ENCODE results near the gene PGLYRP4. TPM values are rescaled to one million over a fixed set of nuclear protein-coding genes. Genes with fewer than 3 reads are reported as not detected.
A peak's percentile ranks its signal among the peaks of the same experiment; 100 is the strongest.

PGLYRP4 gene
- total RNA-seq = not detected
- not detected for polyA plus RNA-seq (2013, experiment 1 of 2)
- polyA plus RNA-seq (2013, experiment 2 of 2) = not detected
- long read RNA-seq, experiment 1 = 0 reads
- long read RNA-seq, experiment 2 = 0 reads
- long read RNA-seq, experiment 3 = 0 reads
- long read RNA-seq, experiment 4, partial matches to known transcripts = 0 of 1 reads
- long read RNA-seq, experiment 4, other reads (novel, unspliced or antisense) = 1 of 1 reads

- peaks cover 20% of the 10 kb centered on the region for H3K27me3 Mint-ChIP-seq (ENCODE audit: insufficient read depth)
- TF ChIP-seq CTCF (conservative IDR thresholded peaks at IDR 0.05) = no peak
- 69 to 72% methylated on average over 5 to 10 of the region's 10 CpGs for WGBS, 2 experiments (ENCODE audit: insufficient coverage in 1 of 2, insufficient read length in 1 of 2)
- Histone ChIP-seq H3K4me1 (ENCODE audit: control insufficient read depth, insufficient read depth, low read length) (peaks cover 4% of the 10 kb centered on the region), H3K36me3 (ENCODE audit: control insufficient read depth, insufficient read depth, low read length) (no peaks in the 10 kb centered on the region), H3K4me3 (ENCODE audit: low read length) (no peak within 1 kb of the TSS), H3K27ac (ENCODE audit: low read depth, low read length) (no peak within 1 kb of the TSS), H3K9ac (ENCODE audit: extremely low read depth, low read length, poor library complexity, severe bottlenecking) (no peak within 1 kb of the TSS), H3K27me3 (ENCODE audit: control insufficient read depth, insufficient read depth, low read length, poor library complexity, severe bottlenecking) (no peaks in the 10 kb centered on the region), H3K9me3 (ENCODE audit: control insufficient read depth, low read length) (no peaks in the 10 kb centered on the region)
- peaks cover 25% of the 10 kb centered on the region for H3K4me1 Mint-ChIP-seq
- H3K9me3 Mint-ChIP-seq = no peaks in the 10 kb centered on the region
- H3K27ac Mint-ChIP-seq = no peak within 1 kb of the TSS
- DNase-seq = peak; percentile 71
- H3K36me3 Mint-ChIP-seq (ENCODE audit: low read depth) = no peaks in the 10 kb centered on the region
- no peak within 1 kb of the TSS for H3K4me3 Mint-ChIP-seq
Observed at GRCh38 chr1:153348511-153349362, at the start of gene PGLYRP4. TSS of gene PGLYRP4 (minus strand) at chr1:153348841. CDS start at chr1:153347932, 909 bp downstream.

GRCh38 chr1:153397924-153398651, 49.4 kb upstream of the PGLYRP4 start:
- Histone ChIP-seq H3K4me1 (ENCODE audit: control insufficient read depth, insufficient read depth, low read length) (no peaks in the 10 kb centered on the region), H3K4me3 (ENCODE audit: low read length) (no peak overlapping the region), H3K27me3 (ENCODE audit: control insufficient read depth, insufficient read depth, low read length, poor library complexity, severe bottlenecking) (no peaks in the 10 kb centered on the region), H3K9me3 (ENCODE audit: control insufficient read depth, low read length) (no peaks in the 10 kb centered on the region), H3K27ac (ENCODE audit: low read depth, low read length) (no peak overlapping the region), H3K36me3 (ENCODE audit: control insufficient read depth, insufficient read depth, low read length) (no peaks in the 10 kb centered on the region), H3K9ac (ENCODE audit: extremely low read depth, low read length, poor library complexity, severe bottlenecking) (no peak overlapping the region)
- no peak for TF ChIP-seq CTCF (conservative IDR thresholded peaks at IDR 0.05)
- Mint-ChIP-seq H3K27ac (no peak overlapping the region), H3K4me1 (no peaks in the 10 kb centered on the region), H3K27me3 (ENCODE audit: insufficient read depth) (peaks cover 5% of the 10 kb centered on the region), H3K4me3 (no peak overlapping the region), H3K9me3 (no peaks in the 10 kb centered on the region), H3K36me3 (ENCODE audit: low read depth) (no peaks in the 10 kb centered on the region)
- DNase-seq = peak; percentile 24
- 88% methylated on average over 6 of the region's 6 CpGs; no CpG with 5 or more reads in 1 of the 2 experiments for WGBS, 2 experiments (ENCODE audit: insufficient coverage in 1 of 2, insufficient read length in 1 of 2)

- H3K27me3 ChIP-seq (ENCODE audit: control insufficient read depth, insufficient read depth, low read length, poor library complexity, severe bottlenecking) = no peaks in the 10 kb centered on the region
- no peaks in the 10 kb centered on the region for H3K4me1 Mint-ChIP-seq
- TF ChIP-seq CTCF (conservative IDR thresholded peaks at IDR 0.05) = no peak
- no peak overlapping the region for H3K4me3 Mint-ChIP-seq
- no peaks in the 10 kb centered on the region for H3K4me1 ChIP-seq (ENCODE audit: control insufficient read depth, insufficient read depth, low read length)
- no peaks in the 10 kb centered on the region for H3K36me3 ChIP-seq (ENCODE audit: control insufficient read depth, insufficient read depth, low read length)
- no peak overlapping the region for H3K4me3 ChIP-seq (ENCODE audit: low read length)
- 88 to 90% methylated on average over 12 to 19 of the region's 19 CpGs for WGBS, 2 experiments (ENCODE audit: insufficient coverage in 1 of 2, insufficient read length in 1 of 2)
- DNase-seq = peak; percentile 30
- H3K27ac ChIP-seq (ENCODE audit: low read depth, low read length) = no peak overlapping the region
- H3K9ac ChIP-seq (ENCODE audit: extremely low read depth, low read length, poor library complexity, severe bottlenecking) = no peak overlapping the region
- no peak overlapping the region for H3K27ac Mint-ChIP-seq
- no peaks in the 10 kb centered on the region for H3K9me3 Mint-ChIP-seq
- no peaks in the 10 kb centered on the region for H3K9me3 ChIP-seq (ENCODE audit: control insufficient read depth, low read length)
- no peaks in the 10 kb centered on the region for H3K36me3 Mint-ChIP-seq (ENCODE audit: low read depth)
- H3K27me3 Mint-ChIP-seq (ENCODE audit: insufficient read depth) = peaks cover 5% of the 10 kb centered on the region
Observed at GRCh38 chr1:153397051-153397923, 48.6 kb upstream of the PGLYRP4 start.

Measured in endodermal cell (in vitro differentiated cells).